ENCODE results near the gene GPC3. TPM values are rescaled to one million over a fixed set of nuclear protein-coding genes. Genes with fewer than 3 reads are reported as not detected.

Gene GPC3
- total RNA-seq, 1 donor from 2014 or later = not detected

DNA sequence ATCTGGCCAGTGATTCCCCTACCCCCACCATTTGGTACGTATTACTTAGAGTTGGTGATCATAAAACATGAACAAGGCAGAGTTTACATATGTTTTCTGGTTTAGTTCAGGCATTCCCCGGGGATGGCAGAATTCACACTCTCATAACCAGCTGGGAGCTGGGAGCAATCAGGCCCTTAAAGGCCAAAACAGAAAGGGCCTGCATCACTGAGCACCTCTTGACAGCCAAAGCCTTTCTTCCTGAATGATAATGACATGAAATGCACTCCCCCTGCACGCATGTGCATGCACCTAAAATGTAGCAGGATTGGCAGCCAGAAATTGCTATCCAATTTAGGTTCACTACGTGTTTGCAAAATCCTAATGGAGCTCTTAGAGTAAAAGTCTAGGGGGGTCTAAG is 235.4 kb downstream of the GPC3 start:
- ATAC-seq (ENCODE audit: low read depth) = no peak
- DNase-seq = no peak
- TF ChIP-seq, protein P1, sequence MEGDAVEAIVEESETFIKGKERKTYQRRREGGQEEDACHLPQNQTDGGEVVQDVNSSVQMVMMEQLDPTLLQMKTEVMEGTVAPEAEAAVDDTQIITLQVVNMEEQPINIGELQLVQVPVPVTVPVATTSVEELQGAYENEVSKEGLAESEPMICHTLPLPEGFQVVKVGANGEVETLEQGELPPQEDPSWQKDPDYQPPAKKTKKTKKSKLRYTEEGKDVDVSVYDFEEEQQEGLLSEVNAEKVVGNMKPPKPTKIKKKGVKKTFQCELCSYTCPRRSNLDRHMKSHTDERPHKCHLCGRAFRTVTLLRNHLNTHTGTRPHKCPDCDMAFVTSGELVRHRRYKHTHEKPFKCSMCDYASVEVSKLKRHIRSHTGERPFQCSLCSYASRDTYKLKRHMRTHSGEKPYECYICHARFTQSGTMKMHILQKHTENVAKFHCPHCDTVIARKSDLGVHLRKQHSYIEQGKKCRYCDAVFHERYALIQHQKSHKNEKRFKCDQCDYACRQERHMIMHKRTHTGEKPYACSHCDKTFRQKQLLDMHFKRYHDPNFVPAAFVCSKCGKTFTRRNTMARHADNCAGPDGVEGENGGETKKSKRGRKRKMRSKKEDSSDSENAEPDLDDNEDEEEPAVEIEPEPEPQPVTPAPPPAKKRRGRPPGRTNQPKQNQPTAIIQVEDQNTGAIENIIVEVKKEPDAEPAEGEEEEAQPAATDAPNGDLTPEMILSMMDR (IDR thresholded peaks at IDR 0.05) = no peak
- POLR2A ChIA-PET = no interaction called here
- H3K4me3 Mint-ChIP-seq = no peak overlapping the region
- CTCF ChIA-PET = interaction anchor here (1.0 kb wide), 1 partner anchor 42 kb away, joined by 4 read pairs; no protein-coding TSS in a partner anchor
- intact Hi-C loops (cut with micrococcal nuclease) = loop anchor here (5.0 kb wide), 2 partner anchors 277 to 392 kb away; no protein-coding TSS in a partner anchor
- H3K27me3 Mint-ChIP-seq = no peaks in the 10 kb centered on the region
- H3K4me1 Mint-ChIP-seq = peaks cover 3% of the 10 kb centered on the region
- no peaks in the 10 kb centered on the region for H3K36me3 Mint-ChIP-seq (ENCODE audit: low read depth)
- no peak overlapping the region for H3K27ac Mint-ChIP-seq
- no peaks in the 10 kb centered on the region for H3K9me3 Mint-ChIP-seq

DNA sequence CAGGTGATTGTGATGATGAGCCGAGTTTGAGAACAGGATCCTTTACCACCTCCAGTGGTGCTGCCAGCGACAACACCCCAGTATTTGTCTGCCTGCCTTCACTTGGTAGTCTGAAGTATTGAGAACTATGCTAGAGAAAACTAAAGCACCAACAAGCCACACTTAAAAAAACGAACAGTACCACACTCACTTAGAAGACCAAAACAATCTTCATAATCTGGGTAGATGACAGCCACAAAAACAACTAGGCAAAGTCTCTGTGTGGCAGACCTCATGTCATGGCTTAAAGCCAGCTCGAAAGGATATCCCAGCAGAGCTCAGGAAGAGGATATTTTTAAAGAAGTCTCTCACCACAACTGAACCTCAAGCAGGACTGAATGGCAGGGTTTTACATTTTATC is 236.0 kb downstream of the GPC3 start:
- H3K9me3 Mint-ChIP-seq = no peaks in the 10 kb centered on the region
- ChIA-PET CTCF (no interaction called here), POLR2A (no interaction called here)
- DNase-seq (no peak), ATAC-seq (ENCODE audit: low read depth) (no peak)
- intact Hi-C loops (cut with micrococcal nuclease) = loop anchor here (5.0 kb wide), 2 partner anchors 278 to 393 kb away; no protein-coding TSS in a partner anchor
- no peak overlapping the region for H3K27ac Mint-ChIP-seq
- H3K27me3 Mint-ChIP-seq = no peaks in the 10 kb centered on the region
- H3K4me1 Mint-ChIP-seq = peaks cover 3% of the 10 kb centered on the region
- TF ChIP-seq, protein P1 (IDR thresholded peaks at IDR 0.05) = no peak
- no peak overlapping the region for H3K4me3 Mint-ChIP-seq
- no peaks in the 10 kb centered on the region for H3K36me3 Mint-ChIP-seq (ENCODE audit: low read depth)

DNA sequence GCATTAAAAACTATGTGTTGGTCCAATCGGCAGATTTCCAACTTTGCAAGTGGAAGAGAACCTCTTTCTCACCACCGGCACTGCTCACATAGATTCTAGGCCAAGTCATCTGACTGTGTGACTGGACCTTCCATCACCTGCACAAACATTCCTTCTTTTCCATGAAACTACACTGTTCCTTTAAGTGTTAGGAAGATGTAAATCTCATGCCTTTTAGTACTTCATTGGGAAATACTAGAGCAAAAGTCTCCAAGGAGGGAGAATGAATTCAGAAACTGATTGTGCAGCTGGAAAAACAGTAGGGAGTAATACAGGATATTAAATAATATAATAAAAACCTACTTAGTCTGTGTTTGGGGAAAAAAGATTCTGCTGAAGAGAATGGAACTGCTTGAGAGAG is 238.2 kb downstream of the GPC3 start:
- Mint-ChIP-seq H3K9me3 (no peaks in the 10 kb centered on the region), H3K27me3 (no peaks in the 10 kb centered on the region), H3K4me3 (no peak overlapping the region), H3K36me3 (ENCODE audit: low read depth) (no peaks in the 10 kb centered on the region), H3K4me1 (peaks cover 3% of the 10 kb centered on the region), H3K27ac (no peak overlapping the region)
- CTCF ChIA-PET = no interaction called here
- ATAC-seq (ENCODE audit: low read depth) = no peak
- POLR2A ChIA-PET = no interaction called here
- intact Hi-C loops (cut with micrococcal nuclease) = loop anchor here (5.0 kb wide), 2 partner anchors 280 to 395 kb away; no protein-coding TSS in a partner anchor
- DNase-seq = no peak
- TF ChIP-seq, protein P1 (IDR thresholded peaks at IDR 0.05) = no peak

DNA sequence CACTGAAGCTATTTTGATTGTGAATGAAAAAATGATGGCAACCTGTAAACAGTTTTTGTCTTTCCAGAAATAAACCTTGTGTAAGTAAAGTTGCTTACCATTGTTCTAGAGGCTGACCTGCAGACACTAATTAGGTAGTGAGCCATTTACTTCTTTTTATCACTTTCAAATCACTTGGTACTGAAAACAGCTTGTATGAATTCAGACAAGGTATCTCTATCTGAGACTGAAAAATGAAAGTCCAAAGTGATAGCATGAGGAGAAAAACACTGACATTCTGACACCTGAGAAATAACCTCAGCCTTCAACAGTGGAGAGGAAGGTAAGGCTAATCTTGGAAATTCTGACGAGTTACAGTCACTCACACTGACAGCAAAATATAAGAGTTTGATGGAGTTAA is 238.8 kb downstream of the GPC3 start:
- H3K36me3 Mint-ChIP-seq (ENCODE audit: low read depth) = no peaks in the 10 kb centered on the region
- ATAC-seq (ENCODE audit: low read depth) (no peak), DNase-seq (no peak)
- H3K27ac Mint-ChIP-seq = no peak overlapping the region
- H3K9me3 Mint-ChIP-seq = no peaks in the 10 kb centered on the region
- ChIA-PET CTCF (interaction anchor here (0.8 to 1.8 kb wide), 2 partner anchors 92 to 175 kb away, joined by 3 to 4 read pairs; no protein-coding TSS in a partner anchor), POLR2A (no interaction called here)
- TF ChIP-seq, protein P1 (IDR thresholded peaks at IDR 0.05) = no peak
- no peak overlapping the region for H3K4me3 Mint-ChIP-seq
- H3K27me3 Mint-ChIP-seq = no peaks in the 10 kb centered on the region
- peaks cover 3% of the 10 kb centered on the region for H3K4me1 Mint-ChIP-seq
- intact Hi-C loops (cut with micrococcal nuclease) = loop anchor here (5.0 kb wide), 2 partner anchors 281 to 396 kb away; no protein-coding TSS in a partner anchor

DNA sequence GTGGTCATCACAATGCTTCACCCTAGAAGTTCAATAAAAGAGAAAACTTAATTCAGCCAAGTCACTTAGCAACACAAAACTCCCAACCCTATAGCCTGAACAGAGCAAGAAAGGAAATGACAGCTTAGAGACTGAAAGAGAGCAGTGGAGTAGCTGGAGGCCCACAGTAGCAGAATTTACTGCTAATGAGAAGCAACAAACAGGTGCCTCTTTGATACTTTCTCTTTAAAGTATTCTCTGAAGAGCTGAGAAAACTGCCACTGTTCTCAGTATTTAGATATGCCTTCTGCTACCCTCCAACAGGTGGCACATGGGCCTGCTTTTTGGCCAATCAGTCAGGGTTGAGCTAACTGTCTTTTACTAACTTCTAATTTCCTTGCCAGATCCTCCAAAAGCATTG is 240.0 kb downstream of the GPC3 start:
- H3K36me3 Mint-ChIP-seq (ENCODE audit: low read depth) = no peaks in the 10 kb centered on the region
- POLR2A ChIA-PET = interaction anchor here (0.6 kb wide), 1 partner anchor 1058 kb away, joined by 3 read pairs; no protein-coding TSS in a partner anchor
- H3K4me3 Mint-ChIP-seq = no peak overlapping the region
- ATAC-seq (ENCODE audit: low read depth) = peak; percentile 37
- no peak overlapping the region for H3K27ac Mint-ChIP-seq
- CTCF ChIA-PET = interaction anchor here (1.0 to 1.8 kb wide), 7 partner anchors 29 to 281 kb away, joined by 3 to 10 read pairs (median 3); no protein-coding TSS in a partner anchor
- H3K4me1 Mint-ChIP-seq = peaks cover 3% of the 10 kb centered on the region
- TF ChIP-seq, protein P1 (IDR thresholded peaks at IDR 0.05) = no peak
- DNase-seq = no peak
- H3K27me3 Mint-ChIP-seq = no peaks in the 10 kb centered on the region
- intact Hi-C loops (cut with micrococcal nuclease) = loop anchor here (1.0 to 5.0 kb wide), 3 partner anchors 94 to 397 kb away; no protein-coding TSS in a partner anchor
- no peaks in the 10 kb centered on the region for H3K9me3 Mint-ChIP-seq

Data from activated B cell treated with CpG ODN at 0.5 μM for 24 hours (primary cell).